Neural cell (in vitro differentiated cells): Measurements from ENCODE around the gene DDX31.

Source experiments
- CTCF ChIP-seq: fragments of 450-650 bp; IDR thresholded peaks from 2 replicates; pipeline ENCODE4 v1.5.1; 2014; ENCODE audit warnings: antibody characterized with exemption, mild to moderate bottlenecking, moderate library complexity; ENCODE audit not compliant: poor library complexity, severe bottlenecking
- POLR2AphosphoS5 ChIP-seq: IDR thresholded peaks from 2 replicates; pipeline ENCODE4 v1.6.1; 2012

- TF ChIP-seq CTCF (no peak), POLR2AphosphoS5 (no peak)
These were observed 24.1 kb downstream of the DDX31 start for GRCh38 chr9:132645711-132646110.
